H1 (cell line): ENCODE results near the gene MYBPC2. TPM values are rescaled to one million over a fixed set of nuclear protein-coding genes. Genes with fewer than 3 reads are reported as not detected.

Experiments used
- ASH2L ChIP-seq: fragments of 200-600, 300-600 bp; sonication (generic); IDR thresholded peaks from one replicate; pipeline ENCODE4 v1.7.1; 2017; ENCODE audit warnings: low read length
- BACH1 ChIP-seq: IDR thresholded peaks from 2 replicates; pipeline ENCODE4 v1.6.1; 2012; ENCODE audit warnings: low read length, improper control_type of control experiment
- BRCA1 ChIP-seq: IDR thresholded peaks from 2 replicates; pipeline ENCODE4 v1.6.1; 2012; ENCODE audit warnings: low read depth, low read length, improper control_type of control experiment
- CBX5 ChIP-seq: fragments of 300-800, 300-1000 bp; sonication (generic); IDR thresholded peaks from 2 replicates; pipeline ENCODE4 v1.7.1; 2016; ENCODE audit warnings: antibody characterized with exemption, low read length, low read depth
- CREB1 ChIP-seq: IDR thresholded peaks from 2 replicates; pipeline ENCODE4 v1.6.1; 2012; ENCODE audit warnings: inconsistent platforms
- CTCF ChIP-seq, 3 experiments: IDR thresholded peaks; 1 replicate in 2 of 3; 2 replicates in 1 of 3; pipeline versions ENCODE4 v1.5.1 to v1.6.1; 2011; ENCODE audit warnings: low read length in 3 of 3, mild to moderate bottlenecking in 3 of 3, inconsistent platforms in 2 of 3, low read depth in 1 of 3, moderate library complexity in 1 of 3; ENCODE audit not compliant: insufficient read depth in 1 of 3; ENCODE audit errors: control extremely low read depth in 1 of 3
- EGR1 ChIP-seq: IDR thresholded peaks from 2 replicates; pipeline ENCODE4 v1.6.1; 2011; ENCODE audit warnings: low read depth, low read length, borderline replicate concordance
- EP300 ChIP-seq, 2 experiments: IDR thresholded peaks; 1 replicate in 1 of 2; 2 replicates in 1 of 2; pipeline ENCODE4 v1.6.1; 2011 to 2012; ENCODE audit warnings: low read depth in 2 of 2, low read length in 2 of 2, mild to moderate bottlenecking in 2 of 2, borderline replicate concordance in 1 of 2, inconsistent platforms in 1 of 2, moderate library complexity in 1 of 2
- EZH2 ChIP-seq: fragments of 200-600 bp; sonication (generic); IDR thresholded peaks from 2 replicates; pipeline ENCODE4 v1.7.1; 2012; ENCODE audit warnings: low read depth, mild to moderate bottlenecking, moderate library complexity, low read length, inconsistent platforms; ENCODE audit not compliant: severe bottlenecking
- GABPA ChIP-seq: IDR thresholded peaks from 2 replicates; pipeline ENCODE4 v1.6.1; 2011; ENCODE audit warnings: mild to moderate bottlenecking, low read length, moderate library complexity, borderline replicate concordance; ENCODE audit not compliant: insufficient read depth
- JUN ChIP-seq: IDR thresholded peaks from 2 replicates; pipeline ENCODE4 v1.6.1; 2011; ENCODE audit warnings: low read depth, mild to moderate bottlenecking, improper control_type of control experiment, low read length
- JUND ChIP-seq: IDR thresholded peaks from 2 replicates; pipeline ENCODE4 v1.6.1; 2011; ENCODE audit warnings: mild to moderate bottlenecking, improper control_type of control experiment, low read length
- MAX ChIP-seq: IDR thresholded peaks from 2 replicates; pipeline ENCODE4 v1.6.1; 2012; ENCODE audit warnings: inconsistent platforms
- NRF1 ChIP-seq: IDR thresholded peaks from 2 replicates; pipeline ENCODE4 v1.6.1; 2011; ENCODE audit warnings: mild to moderate bottlenecking, low read depth, low read length, improper control_type of control experiment
- PHF8 ChIP-seq: fragments of 200-600 bp; sonication (generic); conservative IDR thresholded peaks from 2 replicates; pipeline ENCODE4 v1.7.1; 2012; ENCODE audit warnings: low read depth, mild to moderate bottlenecking, inconsistent platforms, low read length, moderate library complexity
- POLR2A ChIP-seq, 2 experiments: IDR thresholded peaks; 1 replicate in 1 of 2; 2 replicates in 1 of 2; pipeline ENCODE4 v1.6.1; 2011; ENCODE audit warnings: low read depth in 2 of 2, low read length in 2 of 2, mild to moderate bottlenecking in 2 of 2; ENCODE audit errors: control extremely low read depth in 1 of 2
- RAD21 ChIP-seq, 2 experiments: IDR thresholded peaks in 1 of 2; conservative IDR thresholded peaks in 1 of 2; 2 replicates each; pipeline ENCODE4 v1.6.1; 2011; ENCODE audit warnings: low read depth in 2 of 2, low read length in 2 of 2, improper control_type of control experiment in 1 of 2, inconsistent platforms in 1 of 2, mild to moderate bottlenecking in 1 of 2, moderate library complexity in 1 of 2
- RFX5 ChIP-seq: IDR thresholded peaks from 2 replicates; pipeline ENCODE4 v1.6.1; 2011; ENCODE audit warnings: low read depth, low read length, improper control_type of control experiment, borderline replicate concordance
- RXRA ChIP-seq: IDR thresholded peaks from 2 replicates; pipeline ENCODE4 v1.6.1; 2011; ENCODE audit warnings: low read depth, mild to moderate bottlenecking, low read length, moderate library complexity; ENCODE audit not compliant: insufficient read depth
- SIRT6 ChIP-seq: IDR thresholded peaks from one replicate; pipeline ENCODE4 v1.7.1; 2012; ENCODE audit warnings: low read length, inconsistent platforms
- SP1 ChIP-seq: IDR thresholded peaks from 2 replicates; pipeline ENCODE4 v1.6.1; 2011; ENCODE audit warnings: low read depth, low read length
- polyA plus RNA-seq, 7 experiments: library from polyadenylated mRNA; depleted of rRNA in 3 of 7; stranded (reverse) in 5 of 7; unstranded in 2 of 7; fragments of >200 nt in 5 of 7; fragments of 200-250 nt in 2 of 7; gene quantifications; 1 replicate in 5 of 7; 2 replicates in 1 of 7; 4 replicates in 1 of 7; pipeline versions ENCODE4 v1.2.1 to v1.2.3, GENCODE V29; 2011 to 2013; ENCODE audit warnings: missing spikeins in 2 of 7, mixed read lengths in 2 of 7
- total RNA-seq: library from RNA; stranded (reverse); fragmentation: NEBNext Ultra II Directional; extraction: Animal tissue kit (Norgen Biotek cat#: 25700); gene quantifications from 2 replicates; pipeline ENCODE4 v1.2.1, GENCODE V29; 2021

The MYBPC2 gene
- total and polyA plus RNA-seq, 2 of the 8 experiments (the other 6 are each of a cell fraction or from before 2014, with no cell fraction given), result 1.8 to 3.1 TPM

- TF ChIP-seq EGR1 (0 out of 2 replicates have a peak, but pooled peaks have one; percentile 29), RXRA (no peak), SIRT6 (no peak), BRCA1 (peak; percentile 36; the same call in 1 of the 2 replicates), SP1 (peak; percentile 81), EP300 (IDR thresholded peaks at IDR 0.05; ENCODE audit: borderline replicate concordance in 1 of 2, low read depth in 2 of 2, low read length in 2 of 2) (peak in 1 of 2 experiments; percentile 37; a peak in 1 of 3 replicates), EZH2 (no peak), JUN (no peak), POLR2A (IDR thresholded peaks at IDR 0.05; ENCODE audit: control extremely low read depth in 1 of 2, low read depth in 2 of 2, low read length in 2 of 2) (peak in 1 of 2 experiments; percentile 63; a peak in 2 of 3 replicates), MAX (peak; percentile 64), CTCF (IDR thresholded peaks at IDR 0.05; ENCODE audit: control extremely low read depth in 1 of 3, insufficient read depth in 1 of 3, low read depth in 1 of 3, low read length in 3 of 3) (no peak), ASH2L (peak; percentile 24), RFX5 (peak; percentile 99), CBX5 (no peak), RAD21 (IDR thresholded peaks at IDR 0.05 in 1 of 2, conservative IDR thresholded peaks at IDR 0.05 in 1 of 2; ENCODE audit: low read depth in 2 of 2, low read length in 2 of 2) (no peak), PHF8 (no peak), NRF1 (no peak), BACH1 (no peak), GABPA (peak; percentile 54; the same call in 1 of the 2 replicates), CREB1 (peak; percentile 97), JUND (no peak)
Measured at GRCh38 chr19:50431343-50432220, 1.1 kb upstream of the MYBPC2 start (continued).
